NCI-H146 treated with DMSO at 0.1 percent for 48 hours (cell line): ENCODE data around the gene MUC5AC.
"Not testable (repeated sequence)": the region's sequence is repeated elsewhere in the genome, so short reads cannot be mapped to it uniquely, and the experiment has no call there.

Experiments used
- DNase-seq: peaks from one replicate; lab custom pipeline; 2025; ENCODE audit not compliant: unreplicated experiment; lab: John Stamatoyannopoulos, UW

The MUC5AC gene

GRCh38 chr11:1234771-1235305 is 77.1 kb downstream of the MUC5AC start:
- DNase-seq: no peak

DNA sequence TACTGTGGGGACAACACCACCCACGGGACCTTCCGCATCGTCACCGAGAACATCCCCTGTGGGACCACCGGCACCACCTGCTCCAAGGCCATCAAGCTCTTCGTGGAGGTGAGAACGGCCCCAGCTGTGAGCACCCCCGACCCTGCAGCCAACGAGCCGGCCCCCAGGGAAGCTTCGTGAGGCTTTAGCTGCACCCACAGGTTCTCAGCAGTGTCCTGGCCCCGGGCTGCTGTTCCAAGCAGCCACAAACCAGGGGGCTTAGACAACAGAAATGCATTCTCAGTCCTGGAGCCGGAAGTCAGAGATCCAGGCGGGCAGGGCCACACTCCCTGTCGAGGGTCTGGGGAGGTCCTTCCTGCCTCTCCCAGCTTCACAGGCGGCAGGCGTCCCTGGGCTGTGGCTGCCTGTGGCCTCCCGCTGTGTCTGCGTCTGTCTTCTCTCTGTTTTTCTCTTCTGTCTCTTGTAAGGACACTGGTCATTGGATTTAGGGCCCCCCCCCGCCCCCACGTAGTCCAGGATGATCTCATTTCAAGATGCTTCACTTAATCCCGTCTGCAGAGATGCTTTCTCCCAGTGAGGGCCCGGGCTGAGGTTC is 77.7 kb downstream of the MUC5AC start:
- DNase-seq: no peak

GRCh38 chr11:1235901-1236315 is 78.2 kb downstream of the MUC5AC start:
- DNase-seq: no peak

DNA sequence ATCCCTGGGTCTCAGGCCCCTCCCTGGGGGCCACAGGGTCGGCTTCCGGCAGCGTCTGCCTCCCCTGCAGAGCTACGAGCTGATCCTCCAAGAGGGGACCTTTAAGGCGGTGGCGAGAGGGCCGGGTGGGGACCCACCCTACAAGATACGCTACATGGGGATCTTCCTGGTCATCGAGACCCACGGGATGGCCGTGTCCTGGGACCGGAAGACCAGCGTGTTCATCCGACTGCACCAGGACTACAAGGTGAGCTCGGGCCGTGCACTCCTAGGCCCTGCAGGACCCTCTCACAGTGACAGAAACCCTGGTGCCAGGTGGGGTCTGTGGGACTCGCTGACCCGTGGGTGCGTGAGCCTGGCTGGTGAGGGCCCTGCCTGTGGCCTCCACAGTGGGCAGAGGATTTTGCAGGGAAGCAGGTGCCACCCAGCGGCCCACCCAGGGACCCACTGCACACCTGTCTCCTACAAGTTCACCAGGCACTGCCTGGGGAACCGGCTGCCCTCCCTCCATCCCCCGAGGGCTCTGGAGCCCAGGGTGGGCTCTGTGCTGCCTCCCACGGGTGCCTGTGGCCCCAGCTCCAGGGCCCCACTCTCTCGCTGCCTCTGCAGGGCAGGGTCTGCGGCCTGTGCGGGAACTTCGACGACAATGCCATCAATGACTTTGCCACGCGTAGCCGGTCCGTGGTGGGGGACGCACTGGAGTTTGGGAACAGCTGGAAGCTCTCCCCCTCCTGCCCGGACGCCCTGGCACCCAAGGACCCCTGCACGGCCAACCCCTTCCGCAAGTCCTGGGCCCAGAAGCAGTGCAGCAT is 78.8 kb downstream of the MUC5AC start:
- DNase-seq: no peak

DNA sequence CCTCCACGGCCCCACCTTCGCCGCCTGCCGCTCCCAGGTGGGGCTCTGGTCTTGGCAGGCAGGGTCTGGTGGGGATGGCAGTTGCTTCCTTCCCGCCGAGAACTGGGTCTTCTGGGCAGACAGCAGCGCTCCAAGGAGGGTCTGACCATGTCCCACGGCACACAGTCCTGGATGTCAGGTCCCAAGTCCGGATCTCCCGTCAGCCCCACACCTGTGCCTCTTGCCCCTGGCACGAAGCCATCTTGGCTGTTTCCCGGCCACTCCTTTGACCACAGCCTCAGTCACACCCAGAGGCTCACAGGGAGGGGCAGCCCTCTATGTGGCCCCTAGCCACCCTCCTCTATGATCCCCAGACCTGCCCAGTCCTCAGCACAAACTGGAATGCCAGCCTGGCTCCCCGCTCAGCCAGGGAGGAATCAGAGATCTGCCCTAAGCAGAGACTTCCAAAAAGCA is 79.4 kb downstream of the MUC5AC start:
- no peak for DNase-seq

DNA sequence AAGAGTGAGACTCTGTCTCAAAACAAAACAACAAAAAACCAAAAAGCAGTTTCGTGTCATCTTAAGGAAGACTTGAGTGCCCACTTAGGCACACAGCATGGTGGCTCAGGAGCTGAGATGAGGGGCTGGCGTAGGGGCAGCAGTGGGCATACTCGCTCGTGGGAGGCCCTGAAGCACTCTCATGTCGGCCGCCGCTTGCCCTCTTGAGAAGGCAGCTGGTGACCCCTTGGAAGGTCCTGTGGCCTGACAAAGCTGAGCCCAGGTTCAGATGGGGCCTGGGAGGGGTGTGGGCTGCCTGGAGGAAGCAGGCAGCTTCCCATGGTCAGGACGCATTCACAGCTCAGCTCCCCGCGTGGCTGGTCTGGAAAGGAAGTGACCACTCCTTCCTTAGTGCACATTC is 80.1 kb downstream of the MUC5AC start:
- DNase-seq: no peak

GRCh38 chr11:1238767-1239595 is 81.2 kb downstream of the MUC5AC start:
- DNase-seq: no peak

DNA sequence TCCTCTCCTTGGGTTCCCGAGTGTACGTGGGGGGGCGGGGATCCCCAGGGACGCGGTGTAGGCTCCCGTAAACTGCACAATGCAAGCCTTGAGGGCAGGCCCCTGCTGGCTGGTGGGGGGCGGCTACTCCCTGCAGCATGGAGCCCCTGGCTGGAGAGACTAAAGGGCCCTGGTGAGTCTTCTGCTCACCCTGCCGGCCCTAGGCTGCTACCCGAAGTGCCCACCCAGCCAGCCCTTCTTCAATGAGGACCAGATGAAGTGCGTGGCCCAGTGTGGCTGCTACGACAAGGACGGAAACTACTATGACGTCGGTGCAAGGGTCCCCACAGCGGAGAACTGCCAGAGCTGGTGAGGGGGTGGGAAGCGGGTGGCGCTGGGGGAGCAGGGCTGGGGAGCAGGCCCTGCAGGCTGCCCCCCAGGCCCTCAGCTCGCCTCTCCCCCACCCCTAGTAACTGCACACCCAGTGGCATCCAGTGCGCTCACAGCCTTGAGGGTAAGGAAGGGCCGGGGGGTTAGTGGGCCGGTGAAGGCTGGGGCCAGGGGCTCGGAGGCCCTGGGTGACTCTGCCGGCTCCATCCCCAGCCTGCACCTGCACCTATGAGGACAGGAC is 81.9 kb downstream of the MUC5AC start:
- no peak for DNase-seq

DNA sequence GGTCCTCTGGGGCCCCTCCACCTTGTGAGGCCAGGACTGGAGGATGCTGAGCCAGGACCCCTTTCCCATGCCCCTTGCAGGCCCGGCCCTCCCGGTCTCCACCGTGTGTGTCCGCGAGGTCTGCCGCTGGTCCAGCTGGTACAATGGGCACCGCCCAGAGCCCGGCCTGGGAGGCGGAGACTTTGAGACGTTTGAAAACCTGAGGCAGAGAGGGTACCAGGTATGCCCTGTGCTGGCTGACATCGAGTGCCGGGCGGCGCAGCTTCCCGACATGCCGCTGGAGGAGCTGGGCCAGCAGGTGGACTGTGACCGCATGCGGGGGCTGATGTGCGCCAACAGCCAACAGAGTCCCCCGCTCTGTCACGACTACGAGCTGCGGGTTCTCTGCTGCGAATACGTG is 83.0 kb downstream of the MUC5AC start:
- no peak for DNase-seq

- no peak for DNase-seq
Measured at GRCh38 chr11:1241706-1242105, 84.0 kb downstream of the MUC5AC start.

DNA sequence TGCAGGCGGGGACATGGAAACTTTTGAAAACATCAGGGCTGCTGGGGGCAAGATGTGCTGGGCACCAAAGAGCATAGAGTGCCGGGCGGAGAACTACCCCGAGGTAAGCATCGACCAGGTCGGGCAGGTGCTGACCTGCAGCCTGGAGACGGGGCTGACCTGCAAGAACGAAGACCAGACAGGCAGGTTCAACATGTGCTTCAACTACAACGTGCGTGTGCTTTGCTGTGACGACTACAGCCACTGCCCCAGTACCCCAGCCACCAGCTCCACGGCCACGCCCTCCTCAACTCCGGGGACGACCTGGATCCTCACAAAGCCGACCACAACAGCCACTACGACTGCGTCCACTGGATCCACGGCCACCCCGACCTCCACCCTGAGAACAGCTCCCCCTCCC is 84.5 kb downstream of the MUC5AC start:
- DNase-seq: no peak

DNA sequence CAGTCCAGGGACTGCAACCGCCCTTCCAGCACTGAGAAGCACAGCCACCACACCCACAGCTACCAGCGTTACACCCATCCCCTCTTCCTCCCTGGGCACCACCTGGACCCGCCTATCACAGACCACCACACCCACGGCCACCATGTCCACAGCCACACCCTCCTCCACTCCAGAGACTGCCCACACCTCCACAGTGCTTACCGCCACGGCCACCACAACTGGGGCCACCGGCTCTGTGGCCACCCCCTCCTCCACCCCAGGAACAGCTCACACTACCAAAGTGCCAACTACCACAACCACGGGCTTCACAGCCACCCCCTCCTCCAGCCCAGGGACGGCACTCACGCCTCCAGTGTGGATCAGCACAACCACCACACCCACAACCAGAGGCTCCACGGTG is 85.0 kb downstream of the MUC5AC start:
- not testable (repeated sequence) for DNase-seq

DNA sequence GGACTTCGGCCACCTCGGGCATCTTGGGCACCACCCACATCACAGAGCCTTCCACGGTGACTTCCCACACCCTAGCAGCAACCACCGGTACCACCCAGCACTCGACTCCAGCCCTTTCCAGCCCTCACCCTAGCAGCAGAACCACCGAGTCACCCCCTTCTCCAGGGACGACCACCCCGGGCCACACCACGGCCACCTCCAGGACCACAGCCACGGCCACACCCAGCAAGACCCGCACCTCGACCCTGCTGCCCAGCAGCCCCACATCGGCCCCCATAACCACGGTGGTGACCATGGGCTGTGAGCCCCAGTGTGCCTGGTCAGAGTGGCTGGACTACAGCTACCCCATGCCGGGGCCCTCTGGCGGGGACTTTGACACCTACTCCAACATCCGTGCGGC is 85.8 kb downstream of the MUC5AC start:
- not testable (repeated sequence) for DNase-seq

- not testable (repeated sequence) for DNase-seq
Measured at GRCh38 chr11:1244557-1244956, 86.8 kb downstream of the MUC5AC start.

GRCh38 chr11:1245717-1246116 is 88.0 kb downstream of the MUC5AC start:
- DNase-seq: not testable (repeated sequence)

DNA sequence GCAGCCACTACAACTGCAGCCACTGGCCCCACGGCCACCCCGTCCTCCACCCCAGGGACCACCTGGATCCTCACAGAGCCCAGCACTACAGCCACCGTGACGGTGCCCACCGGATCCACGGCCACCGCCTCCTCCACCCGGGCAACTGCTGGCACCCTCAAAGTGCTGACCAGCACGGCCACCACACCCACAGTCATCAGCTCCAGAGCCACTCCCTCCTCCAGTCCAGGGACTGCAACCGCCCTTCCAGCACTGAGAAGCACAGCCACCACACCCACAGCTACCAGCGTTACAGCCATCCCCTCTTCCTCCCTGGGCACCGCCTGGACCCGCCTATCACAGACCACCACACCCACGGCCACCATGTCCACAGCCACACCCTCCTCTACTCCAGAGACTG is 88.5 kb downstream of the MUC5AC start:
- not testable (repeated sequence) for DNase-seq

GRCh38 chr11:1247026-1247425 is 89.3 kb downstream of the MUC5AC start:
- not testable (repeated sequence) for DNase-seq

GRCh38 chr11:1248951-1249350 is 91.2 kb downstream of the MUC5AC start:
- not testable (repeated sequence) for DNase-seq

GRCh38 chr11:1250411-1250810 is 92.7 kb downstream of the MUC5AC start:
- DNase-seq: not testable (repeated sequence)
